Measurements from ENCODE around the gene UBL4B.
A peak's percentile ranks its signal among the peaks of the same experiment; 100 is the strongest.

Gene UBL4B

DNA sequence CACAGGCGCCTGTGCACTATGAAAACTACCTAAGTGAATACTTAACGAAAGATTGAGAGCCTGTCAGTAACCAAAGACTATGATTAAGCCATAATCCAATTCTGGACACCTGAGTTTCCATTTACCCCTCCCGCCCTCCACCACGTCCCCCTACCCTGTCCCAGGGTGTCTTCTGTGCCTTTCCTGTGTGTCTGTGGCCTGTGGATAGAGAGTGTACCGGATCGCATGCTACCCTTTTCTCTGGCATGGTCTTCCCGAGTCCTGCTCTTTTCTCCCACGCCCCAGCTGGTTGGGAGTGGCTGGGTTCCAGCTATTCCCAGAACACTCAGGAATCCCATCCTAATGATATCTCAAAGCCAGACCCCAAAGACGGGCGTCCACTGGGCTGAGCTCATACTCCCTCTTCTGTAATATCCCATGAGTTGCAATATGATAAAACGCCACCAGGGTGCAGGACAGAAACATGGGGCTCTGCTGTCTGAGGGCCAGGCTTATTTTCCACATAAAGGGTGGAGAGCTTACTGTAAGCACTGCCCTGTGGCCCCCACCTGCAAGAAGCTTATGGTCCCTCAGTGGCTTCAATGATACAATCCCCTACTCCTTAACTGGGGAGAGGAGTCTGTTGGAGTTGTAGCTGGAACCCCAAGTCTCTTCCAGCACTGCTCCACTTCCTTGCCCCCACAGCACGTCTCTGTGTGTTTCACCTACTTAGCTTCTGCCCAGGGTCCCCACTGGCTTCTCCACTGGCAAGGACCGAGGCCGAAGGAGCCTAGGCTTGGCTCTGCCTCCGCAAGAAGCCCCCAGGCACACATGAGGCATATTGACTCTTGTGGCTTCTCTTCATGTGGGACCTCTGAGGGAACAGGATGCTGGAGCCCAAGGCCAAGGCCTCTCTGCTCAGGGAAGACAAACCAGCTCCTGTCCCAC lies 24.2 kb upstream of the UBL4B start:
- no peak overlapping the region for H3K4me3 ChIP-seq (ENCODE audit: low read depth, low read length)
- H3K27ac ChIP-seq, result no peak overlapping the region
- peak; percentile 59 for DNase-seq
- TF ChIP-seq, protein P1, sequence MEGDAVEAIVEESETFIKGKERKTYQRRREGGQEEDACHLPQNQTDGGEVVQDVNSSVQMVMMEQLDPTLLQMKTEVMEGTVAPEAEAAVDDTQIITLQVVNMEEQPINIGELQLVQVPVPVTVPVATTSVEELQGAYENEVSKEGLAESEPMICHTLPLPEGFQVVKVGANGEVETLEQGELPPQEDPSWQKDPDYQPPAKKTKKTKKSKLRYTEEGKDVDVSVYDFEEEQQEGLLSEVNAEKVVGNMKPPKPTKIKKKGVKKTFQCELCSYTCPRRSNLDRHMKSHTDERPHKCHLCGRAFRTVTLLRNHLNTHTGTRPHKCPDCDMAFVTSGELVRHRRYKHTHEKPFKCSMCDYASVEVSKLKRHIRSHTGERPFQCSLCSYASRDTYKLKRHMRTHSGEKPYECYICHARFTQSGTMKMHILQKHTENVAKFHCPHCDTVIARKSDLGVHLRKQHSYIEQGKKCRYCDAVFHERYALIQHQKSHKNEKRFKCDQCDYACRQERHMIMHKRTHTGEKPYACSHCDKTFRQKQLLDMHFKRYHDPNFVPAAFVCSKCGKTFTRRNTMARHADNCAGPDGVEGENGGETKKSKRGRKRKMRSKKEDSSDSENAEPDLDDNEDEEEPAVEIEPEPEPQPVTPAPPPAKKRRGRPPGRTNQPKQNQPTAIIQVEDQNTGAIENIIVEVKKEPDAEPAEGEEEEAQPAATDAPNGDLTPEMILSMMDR (IDR thresholded peaks at IDR 0.05; ENCODE audit: low read depth, low read length, missing control alignments), result peak; percentile 78
- H3K27me3 ChIP-seq (replicated peaks), result peaks cover 40% of the 10 kb centered on the region
- in situ Hi-C loops (cut with HindIII; ENCODE audit: low pct_ligation_motif_present, low sequenced_read_pairs), result no loop called here
- H3K36me3 ChIP-seq (replicated peaks), result no peaks in the 10 kb centered on the region

DNA sequence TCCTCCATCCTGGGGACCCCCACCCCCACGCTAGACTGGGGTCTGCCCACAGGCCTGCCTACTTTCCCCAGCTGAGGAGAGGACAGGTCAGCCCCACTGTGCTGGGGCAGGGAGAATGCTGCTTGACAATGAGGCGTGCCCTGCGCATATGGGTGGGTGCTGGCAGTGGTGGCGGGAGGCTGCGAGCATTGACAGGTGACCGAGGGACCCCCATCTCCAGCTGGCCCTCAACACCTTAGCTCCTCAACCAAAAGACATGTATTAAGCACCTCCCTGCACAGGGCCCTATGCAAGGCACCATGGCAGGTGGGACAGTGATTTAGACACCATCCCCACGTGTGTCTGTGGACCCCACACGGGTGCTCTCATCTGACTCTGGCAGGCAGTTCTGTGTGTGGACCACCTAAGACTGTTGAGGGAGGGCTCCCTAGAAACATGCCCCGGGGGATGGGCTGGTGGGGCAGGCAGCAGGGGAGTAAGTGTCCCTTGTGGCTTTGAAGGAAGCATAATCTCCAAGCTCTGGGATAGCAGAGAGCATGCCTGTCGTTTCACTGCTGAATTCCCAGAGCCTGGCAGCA lies 23.4 kb upstream of the UBL4B start:
- no peak for DNase-seq

DNA sequence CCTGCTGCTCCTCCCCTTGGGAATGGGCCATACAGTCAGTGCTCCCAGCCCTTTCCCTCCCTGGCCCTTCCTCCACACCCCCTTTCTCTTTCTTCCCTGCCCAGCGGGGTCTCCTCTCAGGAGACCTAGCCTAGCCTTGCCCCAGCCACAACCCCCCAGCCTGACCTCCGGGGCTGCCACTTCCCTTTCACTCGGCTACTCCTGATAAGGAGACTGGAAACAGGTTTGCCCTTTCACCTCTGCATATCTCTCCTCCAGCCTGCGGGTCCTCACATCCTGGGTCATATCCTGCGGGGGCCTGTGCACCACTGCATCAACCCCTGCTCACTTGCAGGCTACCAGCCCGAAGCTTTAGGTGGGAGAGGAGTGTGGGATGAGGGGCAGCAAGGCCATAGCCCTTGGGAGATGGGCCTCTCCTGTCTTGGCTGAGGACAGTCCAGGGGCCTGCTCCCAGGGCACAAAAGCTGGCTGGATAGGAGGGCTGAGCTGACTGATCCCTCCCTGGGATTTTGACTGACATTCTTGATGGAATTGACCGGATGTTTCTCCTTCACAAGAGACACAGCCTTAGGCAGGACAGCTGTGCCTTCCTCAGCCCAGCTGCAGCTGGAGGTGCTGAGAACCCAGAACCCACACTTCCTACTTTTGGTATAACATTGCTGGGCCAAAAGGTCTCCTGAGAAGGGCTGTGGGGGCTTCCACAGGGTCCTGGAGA lies 22.5 kb upstream of the UBL4B start:
- Histone ChIP-seq H3K27ac (no peak overlapping the region), H3K27me3 (replicated peaks) (peaks cover 24% of the 10 kb centered on the region)

More for the DNA sequence above, 23.4 kb upstream of the UBL4B start:
- no peak overlapping the region for H3K27ac ChIP-seq
- no peaks in the 10 kb centered on the region for H3K36me3 ChIP-seq (replicated peaks)
- peaks cover 33% of the 10 kb centered on the region for H3K27me3 ChIP-seq (replicated peaks)
- TF ChIP-seq, protein P1 (IDR thresholded peaks at IDR 0.05; ENCODE audit: low read depth, low read length, missing control alignments), result no peak
- no peak overlapping the region for H3K4me3 ChIP-seq (ENCODE audit: low read depth, low read length)
- in situ Hi-C loops (cut with HindIII; ENCODE audit: low pct_ligation_motif_present, low sequenced_read_pairs), result no loop called here

DNA sequence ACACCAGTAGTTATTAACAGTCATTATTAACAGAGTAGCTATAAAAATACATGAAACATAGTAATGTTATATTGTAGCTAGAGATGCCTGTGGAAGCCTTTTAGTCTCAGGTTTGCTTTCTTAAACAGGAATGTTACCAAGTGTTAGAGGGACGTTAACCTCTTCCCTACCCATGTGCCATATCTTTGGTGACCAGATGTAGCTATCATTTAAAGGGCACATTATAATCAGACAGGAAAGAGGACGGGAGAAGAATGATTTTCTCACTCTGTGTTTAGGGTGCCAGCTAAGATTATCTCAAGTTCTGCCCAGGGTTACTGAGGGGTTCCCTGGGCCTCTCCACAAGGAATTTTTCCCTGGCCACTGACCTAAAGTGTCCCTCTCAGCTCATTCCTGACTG lies 20.9 kb upstream of the UBL4B start:
- Histone ChIP-seq H3K4me3 (ENCODE audit: low read depth, low read length) (no peak overlapping the region), H3K27me3 (replicated peaks) (peaks cover 7% of the 10 kb centered on the region), H3K27ac (no peak overlapping the region), H3K36me3 (replicated peaks) (no peaks in the 10 kb centered on the region)
- no peak for DNase-seq
- in situ Hi-C loops (cut with HindIII; ENCODE audit: low pct_ligation_motif_present, low sequenced_read_pairs), result no loop called here
- TF ChIP-seq, protein P1 (IDR thresholded peaks at IDR 0.05; ENCODE audit: low read depth, low read length, missing control alignments), result no peak

More for the DNA sequence above, 22.5 kb upstream of the UBL4B start:
- Histone ChIP-seq H3K4me3 (ENCODE audit: low read depth, low read length) (no peak overlapping the region), H3K36me3 (replicated peaks) (no peaks in the 10 kb centered on the region)
- DNase-seq, result no peak
- in situ Hi-C loops (cut with HindIII; ENCODE audit: low pct_ligation_motif_present, low sequenced_read_pairs), result no loop called here
- TF ChIP-seq, protein P1 (IDR thresholded peaks at IDR 0.05; ENCODE audit: low read depth, low read length, missing control alignments), result no peak

DNA sequence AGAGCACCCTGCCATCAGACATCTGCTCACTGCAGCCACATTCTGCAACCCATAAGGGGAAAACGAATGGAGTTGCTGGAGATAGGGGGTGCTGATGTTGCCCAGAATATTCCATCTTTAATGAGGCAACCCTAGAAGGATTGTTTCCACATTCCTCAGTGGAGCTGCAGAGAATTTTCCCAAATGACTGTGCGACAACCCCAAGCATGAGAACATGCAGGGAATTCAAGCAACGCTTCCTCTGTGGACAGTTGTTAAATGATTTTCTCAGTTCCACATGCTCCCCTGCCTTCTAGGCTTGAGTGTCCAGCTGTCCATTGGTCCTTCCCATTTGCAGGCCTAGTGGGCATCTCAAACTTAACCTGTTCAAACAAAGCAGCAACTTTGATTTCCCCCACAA lies 20.5 kb upstream of the UBL4B start:
- no peak for DNase-seq
- Histone ChIP-seq H3K36me3 (replicated peaks) (no peaks in the 10 kb centered on the region), H3K27me3 (replicated peaks) (peaks cover 3% of the 10 kb centered on the region), H3K4me3 (ENCODE audit: low read depth, low read length) (no peak overlapping the region), H3K27ac (no peak overlapping the region)
- in situ Hi-C loops (cut with HindIII; ENCODE audit: low pct_ligation_motif_present, low sequenced_read_pairs), result no loop called here
- TF ChIP-seq, protein P1 (IDR thresholded peaks at IDR 0.05; ENCODE audit: low read depth, low read length, missing control alignments), result no peak
